Measurements from ENCODE around the gene MRGPRD.

The MRGPRD gene

DNA sequence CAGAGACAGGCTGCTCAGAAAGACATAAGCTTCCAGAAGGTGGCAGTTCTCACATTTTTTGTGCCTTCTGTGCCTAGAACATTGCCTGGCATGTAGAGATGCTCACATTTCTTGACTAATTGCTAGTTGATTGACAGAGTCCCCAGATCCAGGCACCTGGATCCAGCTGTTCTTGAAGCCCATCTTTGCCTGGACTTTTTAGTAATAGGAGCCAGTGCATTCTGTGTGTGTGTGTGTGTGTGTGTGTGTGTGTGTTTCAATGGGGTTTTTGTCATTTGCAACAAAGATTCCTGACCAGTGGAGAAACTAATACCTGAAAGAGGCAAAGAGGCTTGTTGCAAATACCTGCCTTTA, 17.2 kb upstream of the MRGPRD start:
- TF ChIP-seq, protein P1, sequence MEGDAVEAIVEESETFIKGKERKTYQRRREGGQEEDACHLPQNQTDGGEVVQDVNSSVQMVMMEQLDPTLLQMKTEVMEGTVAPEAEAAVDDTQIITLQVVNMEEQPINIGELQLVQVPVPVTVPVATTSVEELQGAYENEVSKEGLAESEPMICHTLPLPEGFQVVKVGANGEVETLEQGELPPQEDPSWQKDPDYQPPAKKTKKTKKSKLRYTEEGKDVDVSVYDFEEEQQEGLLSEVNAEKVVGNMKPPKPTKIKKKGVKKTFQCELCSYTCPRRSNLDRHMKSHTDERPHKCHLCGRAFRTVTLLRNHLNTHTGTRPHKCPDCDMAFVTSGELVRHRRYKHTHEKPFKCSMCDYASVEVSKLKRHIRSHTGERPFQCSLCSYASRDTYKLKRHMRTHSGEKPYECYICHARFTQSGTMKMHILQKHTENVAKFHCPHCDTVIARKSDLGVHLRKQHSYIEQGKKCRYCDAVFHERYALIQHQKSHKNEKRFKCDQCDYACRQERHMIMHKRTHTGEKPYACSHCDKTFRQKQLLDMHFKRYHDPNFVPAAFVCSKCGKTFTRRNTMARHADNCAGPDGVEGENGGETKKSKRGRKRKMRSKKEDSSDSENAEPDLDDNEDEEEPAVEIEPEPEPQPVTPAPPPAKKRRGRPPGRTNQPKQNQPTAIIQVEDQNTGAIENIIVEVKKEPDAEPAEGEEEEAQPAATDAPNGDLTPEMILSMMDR (IDR thresholded peaks at IDR 0.05), result no peak
- peak overlapping the region in 1 of 2 donors; percentile 88 for H3K27ac ChIP-seq
- H3K4me3 ChIP-seq, result no peak overlapping the region
- DNase-seq (ENCODE audit: low spot score), result peak; percentile 50

DNA sequence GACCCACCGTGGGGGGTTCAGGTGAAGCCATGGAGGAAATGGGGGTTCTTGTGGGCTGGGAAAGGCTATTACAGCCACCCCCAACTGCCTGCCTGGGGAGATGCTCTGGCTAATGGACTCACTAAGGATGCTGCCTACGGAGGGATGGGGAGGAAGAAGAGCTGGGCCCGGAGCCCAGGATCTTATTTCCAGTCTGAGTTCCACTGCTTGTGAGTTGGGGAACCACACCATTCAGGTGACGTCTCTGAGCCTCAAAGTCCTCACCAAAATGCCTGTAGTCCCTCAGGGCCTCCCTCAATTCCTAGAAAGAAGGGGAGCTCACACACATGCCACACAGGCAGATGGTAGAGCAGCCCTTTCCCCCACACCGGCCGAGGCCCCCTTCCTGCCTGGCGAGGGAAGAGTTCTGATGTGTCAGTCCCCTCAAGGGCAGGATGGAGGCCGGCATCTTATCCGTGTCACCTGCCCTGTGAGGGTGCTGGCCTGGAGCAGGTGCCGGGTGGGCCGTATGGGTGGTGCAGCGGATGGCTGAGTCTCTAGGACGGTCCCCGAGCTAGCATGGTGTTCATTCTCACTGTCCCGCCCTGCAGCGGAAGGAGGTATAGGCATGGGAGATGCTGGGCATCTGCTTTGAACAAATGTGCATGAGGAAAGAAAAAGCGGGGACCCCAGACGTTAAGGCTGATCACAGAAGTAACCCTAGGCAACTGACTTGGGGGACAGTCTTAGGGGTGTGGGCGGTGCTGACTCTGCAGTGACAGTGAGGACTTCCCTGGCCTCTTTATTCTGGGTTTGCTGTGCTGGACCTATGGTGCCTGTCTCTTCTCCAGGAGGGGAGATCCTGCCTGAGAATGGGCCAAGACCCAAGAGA, 16.6 kb upstream of the MRGPRD start:
- peak; percentile 68 for DNase-seq (ENCODE audit: low spot score)
- TF ChIP-seq, protein P1 (IDR thresholded peaks at IDR 0.05), result no peak
- Histone ChIP-seq H3K27ac (peak overlapping the region in 1 of 2 donors; percentile 88), H3K4me3 (no peak overlapping the region)

DNA sequence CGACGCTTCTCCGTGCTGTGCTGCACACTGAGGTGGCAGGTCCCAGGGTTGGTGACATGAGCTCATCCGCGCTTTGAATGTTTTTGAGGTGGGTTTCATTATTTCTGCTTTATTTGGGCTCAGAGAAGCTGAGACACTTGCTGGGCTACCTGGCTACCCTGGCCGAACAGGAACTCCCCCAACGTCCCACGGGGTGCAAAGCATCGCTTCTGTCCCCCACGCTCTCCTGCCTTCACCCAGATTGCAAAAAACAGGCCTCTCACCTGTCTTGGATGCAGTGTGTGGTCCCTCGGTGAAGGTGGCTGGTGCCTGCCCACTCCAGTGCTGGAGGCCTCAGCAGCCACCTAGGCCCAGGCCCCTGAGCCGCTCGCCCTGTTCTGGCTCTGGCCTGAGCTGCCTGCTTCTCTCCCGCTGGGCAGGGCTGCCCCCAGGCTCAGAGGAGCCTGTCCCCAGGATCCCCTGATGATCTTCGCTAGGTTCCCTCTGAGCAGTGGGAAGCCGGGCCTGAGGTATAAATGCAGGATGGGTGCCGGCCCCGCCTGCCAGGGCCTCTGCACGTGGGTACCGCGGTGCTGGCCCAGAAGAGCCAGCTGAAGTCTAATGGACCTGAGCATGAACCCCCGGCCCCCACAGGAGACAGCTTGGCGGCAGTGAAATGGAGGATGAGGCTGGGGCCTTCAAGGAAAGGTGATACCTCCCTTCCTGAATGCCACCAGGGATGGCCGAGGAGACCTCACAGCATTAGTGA, 15.8 kb upstream of the MRGPRD start:
- H3K4me3 ChIP-seq, result no peak overlapping the region
- TF ChIP-seq, protein P1 (IDR thresholded peaks at IDR 0.05), result no peak
- peak; percentile 64 for DNase-seq (ENCODE audit: low spot score)
- H3K27ac ChIP-seq, result no peak overlapping the region

DNA sequence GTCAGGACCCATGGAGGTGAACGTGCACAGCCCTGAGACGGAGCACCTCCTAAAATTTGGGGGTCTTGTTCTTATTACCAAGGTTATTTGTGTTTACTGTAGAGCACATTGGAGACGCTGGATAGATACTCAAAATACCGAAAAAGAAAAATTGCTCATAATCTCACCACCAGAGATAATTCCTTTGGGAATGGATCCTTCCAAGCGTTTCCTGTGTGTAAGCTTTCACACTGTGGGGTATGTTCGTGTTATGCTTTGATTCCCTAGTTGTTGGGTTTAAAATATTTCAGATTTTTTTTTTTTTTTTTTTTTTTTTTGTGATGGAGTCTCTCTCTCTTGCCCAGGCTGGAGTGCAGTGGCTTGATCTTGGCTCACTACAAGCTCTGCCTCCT, 14.1 kb upstream of the MRGPRD start:
- H3K27ac ChIP-seq, result no peak overlapping the region
- no peak overlapping the region for H3K4me3 ChIP-seq
- DNase-seq (ENCODE audit: low spot score), result no peak
- TF ChIP-seq, protein P1 (IDR thresholded peaks at IDR 0.05), result no peak

DNA sequence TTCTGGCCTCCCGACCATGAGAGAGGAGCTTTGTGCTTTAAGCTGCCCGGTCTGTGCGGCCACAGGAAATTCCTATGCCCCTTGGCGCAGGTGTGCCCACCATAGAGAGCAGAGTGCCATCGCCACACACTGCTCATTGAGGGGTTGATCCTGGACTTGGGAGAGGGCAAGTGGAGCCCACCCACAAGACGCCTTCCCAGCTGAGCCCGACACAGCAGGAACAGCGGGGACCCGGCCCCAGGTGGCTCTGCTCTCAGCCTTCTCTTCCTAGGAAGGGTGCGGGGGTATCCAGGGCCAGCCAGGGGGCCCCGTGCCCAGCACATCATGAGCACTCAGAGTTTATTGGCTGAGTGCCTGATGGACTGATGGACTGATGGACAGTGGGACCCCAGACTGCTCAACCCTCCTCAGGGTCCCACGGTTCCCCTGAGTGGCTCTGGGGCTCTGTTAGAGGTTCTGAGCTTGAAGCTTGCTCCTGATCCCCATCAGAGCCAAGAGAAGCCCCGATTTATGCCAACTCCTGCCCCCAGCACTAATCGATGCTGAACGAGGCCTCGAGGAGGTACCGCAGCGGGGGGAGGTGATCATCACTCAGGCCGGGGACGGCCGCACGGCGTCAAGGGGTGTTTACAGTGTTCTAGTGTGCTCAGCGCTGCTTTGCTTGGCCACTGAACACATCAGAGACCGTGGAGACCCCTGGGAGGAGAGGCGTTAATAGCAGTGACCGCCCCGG, 13.5 kb upstream of the MRGPRD start:
- DNase-seq (ENCODE audit: low spot score), result no peak
- H3K4me3 ChIP-seq, result no peak overlapping the region
- TF ChIP-seq, protein P1 (IDR thresholded peaks at IDR 0.05), result no peak
- no peak overlapping the region for H3K27ac ChIP-seq

DNA sequence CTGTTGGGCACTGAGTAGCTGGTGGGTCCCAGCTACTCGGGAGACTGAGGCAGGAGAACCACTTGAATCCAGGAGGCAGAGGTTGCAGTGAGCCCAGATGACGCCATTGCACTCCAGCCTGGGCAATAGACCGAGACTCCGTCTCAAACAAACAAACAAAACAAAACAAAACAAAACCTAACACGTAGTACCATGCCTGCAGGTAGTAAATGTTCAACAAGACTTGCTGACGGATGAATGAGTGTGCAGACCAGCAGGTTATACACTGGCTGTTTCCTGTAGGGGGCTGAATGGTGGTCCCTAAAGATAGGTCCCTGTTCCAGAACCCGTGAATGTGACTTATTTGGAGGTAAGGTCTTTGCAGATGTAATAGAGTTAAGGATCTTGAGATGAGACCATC, 12.8 kb upstream of the MRGPRD start:
- Histone ChIP-seq H3K27ac (no peak overlapping the region), H3K4me3 (no peak overlapping the region)
- no peak for DNase-seq (ENCODE audit: low spot score)
- TF ChIP-seq, protein P1 (IDR thresholded peaks at IDR 0.05), result no peak

Measured in coronary artery (tissue), 2 donors.